ENCODE results near the gene RGS7. TPM values are rescaled to one million over a fixed set of nuclear protein-coding genes. Genes with fewer than 3 reads are reported as not detected.

Gene RGS7
- total and polyA plus RNA-seq, 2 of the 8 experiments (the other 6 are each of a cell fraction or from before 2014, with no cell fraction given): 1.6 to 3.0 TPM

DNA sequence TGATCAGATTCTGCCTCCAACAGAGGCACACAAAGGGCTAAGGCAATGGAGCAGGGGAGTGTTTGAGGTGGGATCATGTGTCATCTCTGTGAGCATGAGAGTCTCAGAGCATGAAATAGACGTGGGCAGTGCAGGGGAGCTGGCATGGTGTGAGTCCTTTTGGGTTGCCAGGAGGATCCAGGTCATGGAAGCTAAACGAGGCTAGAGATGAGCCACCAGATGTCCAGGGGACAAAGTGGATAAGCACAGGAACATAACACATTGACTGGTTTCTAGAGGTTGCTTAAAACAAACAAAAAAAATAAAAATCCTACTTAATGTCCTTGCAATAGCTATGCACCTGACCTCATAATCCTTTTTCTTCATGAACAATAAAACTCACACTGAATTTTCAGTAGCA lies 490.3 kb downstream of the RGS7 start (continued):
- TF ChIP-seq GABPA (IDR thresholded peaks at IDR 0.05; ENCODE audit: borderline replicate concordance, insufficient read depth, low read length): no peak
- TF ChIP-seq FOSL1 (IDR thresholded peaks at IDR 0.05; ENCODE audit: insufficient read depth, low read depth, low read length): no peak
- TF ChIP-seq CBX8 (IDR thresholded peaks at IDR 0.05; ENCODE audit: borderline replicate concordance, low read depth, low read length): no peak
